22Rv1 (cell line): ENCODE results near the gene SLC22A17.

Source experiments
- ZFX ChIP-seq: fragments of 450-650 bp; IDR thresholded peaks from 2 replicates; pipeline ENCODE4 v1.6.1; 2017; ENCODE audit warnings: antibody characterized with exemption, borderline replicate concordance
- TF ChIP-seq, protein P1 (sequence below): fragments of 450-650 bp; IDR thresholded peaks from 2 replicates; pipeline ENCODE4 v1.5.1; 2017; ENCODE audit warnings: mild to moderate bottlenecking

DNA sequence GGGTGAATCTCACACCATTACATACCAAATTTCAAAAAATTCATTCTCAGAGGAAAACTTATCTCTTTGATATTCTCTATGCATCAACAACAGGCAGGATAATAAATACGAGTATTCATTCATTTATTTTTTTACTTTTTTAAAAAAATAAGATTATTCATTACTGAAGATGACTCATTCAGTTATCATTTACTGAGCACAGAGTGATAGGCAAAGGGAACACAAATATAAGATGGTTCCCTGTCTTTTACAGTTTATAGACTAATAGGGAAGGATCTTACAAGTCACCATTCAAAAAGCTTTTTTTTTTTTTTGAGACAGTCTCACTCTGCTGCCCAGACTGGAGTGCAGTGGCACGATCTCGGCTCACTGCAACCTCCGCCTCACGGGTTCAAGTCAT is 36.4 kb downstream of the SLC22A17 start:
- TF ChIP-seq ZFX, result no peak
- TF ChIP-seq, protein P1, sequence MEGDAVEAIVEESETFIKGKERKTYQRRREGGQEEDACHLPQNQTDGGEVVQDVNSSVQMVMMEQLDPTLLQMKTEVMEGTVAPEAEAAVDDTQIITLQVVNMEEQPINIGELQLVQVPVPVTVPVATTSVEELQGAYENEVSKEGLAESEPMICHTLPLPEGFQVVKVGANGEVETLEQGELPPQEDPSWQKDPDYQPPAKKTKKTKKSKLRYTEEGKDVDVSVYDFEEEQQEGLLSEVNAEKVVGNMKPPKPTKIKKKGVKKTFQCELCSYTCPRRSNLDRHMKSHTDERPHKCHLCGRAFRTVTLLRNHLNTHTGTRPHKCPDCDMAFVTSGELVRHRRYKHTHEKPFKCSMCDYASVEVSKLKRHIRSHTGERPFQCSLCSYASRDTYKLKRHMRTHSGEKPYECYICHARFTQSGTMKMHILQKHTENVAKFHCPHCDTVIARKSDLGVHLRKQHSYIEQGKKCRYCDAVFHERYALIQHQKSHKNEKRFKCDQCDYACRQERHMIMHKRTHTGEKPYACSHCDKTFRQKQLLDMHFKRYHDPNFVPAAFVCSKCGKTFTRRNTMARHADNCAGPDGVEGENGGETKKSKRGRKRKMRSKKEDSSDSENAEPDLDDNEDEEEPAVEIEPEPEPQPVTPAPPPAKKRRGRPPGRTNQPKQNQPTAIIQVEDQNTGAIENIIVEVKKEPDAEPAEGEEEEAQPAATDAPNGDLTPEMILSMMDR, result no peak
